Superior temporal gyrus (tissue), 1 donor: Measurements from ENCODE around the gene SLC25A41.
"Not testable (repeated sequence)": the region's sequence is repeated elsewhere in the genome, so short reads cannot be mapped to it uniquely, and the experiment has no call there.

Source experiments
- DNase-seq: peaks from one replicate; pipeline ENCODE4 v3.0.0-alpha.2; 2016; ENCODE audit errors: extremely low spot score

SLC25A41 gene

DNA sequence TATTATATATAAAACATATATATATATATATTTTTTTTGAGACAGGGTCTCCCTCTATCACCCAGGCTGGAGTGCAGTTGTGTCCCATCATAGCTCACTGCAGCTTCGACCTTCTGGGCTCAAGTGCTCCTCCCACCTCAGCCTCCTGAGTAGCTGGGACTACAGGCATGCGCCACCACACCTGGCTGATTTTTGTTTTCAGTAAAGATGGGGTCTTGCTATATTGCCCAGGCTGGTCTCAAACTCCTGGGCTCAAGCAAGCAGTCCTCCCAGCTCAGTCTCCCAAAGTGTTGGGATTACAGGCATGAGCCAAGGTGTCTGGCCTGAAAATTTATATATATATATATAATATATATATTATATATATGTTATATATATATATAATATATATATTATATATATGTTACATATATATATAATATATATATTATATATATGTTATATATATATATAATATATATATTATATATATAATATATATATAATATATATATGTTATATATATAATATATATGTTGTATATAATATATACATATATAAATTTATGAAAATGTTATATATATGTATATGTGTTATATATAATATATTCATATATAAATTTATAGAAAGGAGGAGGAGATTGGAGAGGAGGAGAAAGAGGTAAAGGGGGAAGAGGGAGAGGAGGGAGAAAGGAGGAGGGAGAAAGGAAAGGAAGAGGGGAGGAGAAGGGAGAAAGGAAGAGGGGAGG, 4.7 kb downstream of the SLC25A41 start:
- not testable (repeated sequence) for DNase-seq

DNA sequence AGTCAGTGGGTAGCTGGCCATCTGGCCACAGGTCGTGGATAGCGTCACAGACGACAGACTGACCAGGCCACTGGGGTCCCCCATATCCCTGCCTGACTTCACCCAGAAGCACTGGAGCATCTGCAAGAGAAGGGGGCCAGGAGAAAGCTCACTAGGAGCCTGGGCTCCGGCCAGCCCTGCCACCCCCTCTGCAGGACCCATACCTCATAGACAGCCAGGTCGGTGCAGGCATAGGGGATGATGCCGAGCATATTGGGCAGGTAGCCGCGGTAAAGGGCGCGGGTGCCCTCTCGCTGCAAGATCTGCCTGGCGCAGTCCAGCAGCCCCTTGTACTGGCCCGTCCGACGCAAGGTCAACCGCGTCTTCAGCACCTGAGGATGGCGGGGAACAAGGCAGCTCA, 6.4 kb downstream of the SLC25A41 start:
- no peak for DNase-seq

DNA sequence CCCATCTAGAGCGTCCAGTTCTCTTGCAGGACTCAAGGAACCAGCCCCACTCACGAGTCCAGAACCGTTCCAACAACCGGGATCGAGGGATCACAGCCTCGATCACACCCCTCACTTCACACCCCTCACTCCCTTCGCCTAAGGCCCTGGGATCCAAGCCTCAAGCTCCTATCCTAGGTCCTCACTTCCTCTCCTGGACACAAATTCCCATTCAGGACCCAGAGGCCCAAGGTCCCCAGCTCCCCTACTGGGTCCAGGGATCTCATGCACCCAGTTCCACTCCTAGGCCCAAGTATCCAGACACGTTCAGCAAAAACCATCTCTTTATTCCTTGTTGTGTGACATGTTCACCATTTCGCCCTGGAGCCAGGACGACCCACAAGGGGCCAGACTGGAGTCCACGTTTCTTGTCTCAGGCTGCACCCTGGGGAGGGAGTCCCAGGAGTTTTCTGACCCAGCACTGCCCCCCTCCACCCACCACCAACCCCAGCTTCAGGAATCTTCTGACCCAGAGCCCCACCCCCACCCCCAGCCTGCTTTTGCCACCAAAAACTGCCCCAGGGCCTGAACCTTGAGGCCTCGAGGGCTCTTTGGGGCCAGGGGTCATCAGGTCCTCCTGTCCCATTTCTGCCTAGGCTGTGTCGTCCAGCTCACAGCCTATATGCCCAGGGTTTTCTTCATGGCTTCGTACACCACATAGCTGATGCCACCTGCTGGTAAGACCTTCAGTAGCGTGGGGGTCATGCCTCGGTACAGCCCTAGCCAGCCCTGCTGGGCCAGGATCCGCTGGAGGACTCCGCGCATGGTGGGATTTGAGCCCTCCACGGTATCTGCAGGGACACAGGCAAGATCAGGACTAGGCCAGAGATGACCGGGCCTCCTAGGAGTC, 7.6 kb downstream of the SLC25A41 start:
- no peak for DNase-seq

DNA sequence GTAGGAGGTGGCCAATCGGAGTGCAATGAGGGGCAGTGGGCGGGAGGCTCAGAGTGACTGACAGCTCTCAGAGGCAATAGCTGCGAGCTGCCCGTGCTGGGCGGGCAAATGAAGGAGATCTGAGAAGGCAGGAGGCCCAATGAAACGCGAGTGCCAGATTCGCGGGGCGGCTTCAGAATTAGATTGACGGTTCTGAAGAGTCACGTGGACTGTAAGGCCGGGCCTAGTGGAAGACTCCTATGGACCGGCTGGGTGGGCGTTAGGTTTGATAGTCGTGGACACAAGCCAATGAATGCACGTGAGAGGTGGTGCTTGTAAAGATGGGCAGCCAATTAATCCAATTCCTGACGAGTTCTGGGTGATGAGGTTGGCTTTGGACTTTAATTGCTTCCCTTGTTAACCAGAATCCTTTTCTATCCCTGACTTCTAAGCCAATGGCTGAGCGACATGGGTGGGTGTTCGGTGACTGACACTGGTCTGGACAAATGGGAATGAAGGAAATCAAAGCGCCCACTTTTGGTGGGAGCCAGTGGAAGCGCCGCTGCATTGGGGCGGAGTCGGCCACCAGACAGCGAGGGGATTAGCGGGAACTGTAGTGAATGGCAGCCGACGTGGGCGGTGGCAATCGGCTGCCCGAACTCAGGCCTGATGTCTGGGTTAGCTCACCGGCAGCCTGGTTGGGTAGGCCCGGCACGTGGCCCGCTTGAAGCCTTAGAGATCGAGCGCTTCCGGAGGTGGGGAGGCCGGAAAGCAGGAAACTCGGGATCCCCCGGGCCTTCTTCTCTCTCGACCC, 8.4 kb downstream of the SLC25A41 start:
- peak; percentile 100 for DNase-seq

DNA sequence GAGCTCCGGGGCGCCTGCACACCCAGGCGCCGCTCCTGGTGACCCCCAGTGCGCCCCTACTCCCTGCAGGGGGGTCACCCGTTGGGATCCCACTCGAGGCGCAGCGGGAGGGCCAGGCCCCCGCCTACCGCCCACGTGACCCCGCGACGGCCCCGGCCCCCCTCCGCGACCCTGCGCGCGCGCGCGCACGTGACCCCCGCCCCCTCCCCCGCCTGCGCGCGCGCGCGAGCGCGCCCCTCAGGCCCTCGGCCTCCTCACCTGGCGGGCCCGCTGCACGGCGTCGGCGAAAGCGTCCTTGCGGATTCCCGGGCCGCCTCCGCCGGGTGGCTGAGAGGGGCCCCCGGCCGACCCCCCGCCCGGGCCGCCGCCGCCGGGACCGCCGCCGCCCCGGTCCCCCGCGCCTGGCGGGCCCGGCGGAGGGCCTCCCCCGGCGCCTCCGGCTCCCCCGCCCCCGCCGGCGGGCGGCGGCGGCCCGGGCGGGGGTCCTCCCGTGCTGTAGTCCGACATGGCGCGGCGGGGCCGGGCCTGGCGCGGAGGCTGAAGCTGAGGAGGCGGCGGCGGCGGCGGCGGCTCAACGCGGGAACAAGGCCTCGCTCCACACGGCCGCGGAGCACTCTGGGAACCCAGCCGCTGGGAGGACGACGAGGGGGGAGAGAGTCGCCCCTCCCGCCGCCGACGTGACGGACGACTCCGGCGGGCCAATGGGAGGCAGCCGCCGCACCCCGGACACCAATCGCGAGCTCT, 9.2 kb downstream of the SLC25A41 start, which contains the start of gene KHSRP:
KHSRP (minus strand) TSS at position 617 of the 744 bp plus-strand sequence; CDS start at position 507, 110 bp downstream.
- DNase-seq = no peak

DNA sequence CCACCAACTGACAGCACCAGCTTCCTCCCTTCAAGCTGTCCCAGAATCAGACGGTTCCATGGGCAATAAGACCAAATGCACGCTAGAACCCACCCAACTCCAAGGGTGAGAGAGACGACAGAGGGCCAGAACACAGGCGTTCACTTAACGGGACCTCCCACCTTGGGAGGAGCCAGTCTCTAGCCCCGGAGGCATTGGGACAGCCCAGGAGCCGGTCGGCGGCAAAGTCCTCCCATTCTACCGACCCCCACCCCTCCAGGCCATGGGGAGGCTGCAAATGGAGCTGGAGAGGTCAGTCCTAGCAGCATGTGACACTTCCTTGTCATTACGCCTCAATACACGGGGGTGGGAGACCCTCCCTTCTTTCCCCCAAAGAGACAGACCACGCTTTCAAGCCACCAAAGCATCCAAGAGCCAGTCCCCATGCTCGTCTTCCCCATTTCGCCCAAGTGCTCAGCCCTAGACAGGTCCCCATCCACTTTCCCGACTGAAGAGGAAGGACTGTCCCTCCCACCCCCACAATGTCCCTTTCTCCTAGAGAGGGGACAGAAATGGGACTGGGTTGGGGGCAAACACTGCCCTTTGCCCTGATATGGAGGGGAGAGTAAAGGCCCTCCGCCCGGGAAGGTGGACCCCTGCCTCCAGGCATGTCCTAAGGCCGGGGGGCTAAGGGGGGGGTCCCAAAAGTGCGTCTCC, 9.9 kb downstream of the SLC25A41 start:
- no peak for DNase-seq

DNA sequence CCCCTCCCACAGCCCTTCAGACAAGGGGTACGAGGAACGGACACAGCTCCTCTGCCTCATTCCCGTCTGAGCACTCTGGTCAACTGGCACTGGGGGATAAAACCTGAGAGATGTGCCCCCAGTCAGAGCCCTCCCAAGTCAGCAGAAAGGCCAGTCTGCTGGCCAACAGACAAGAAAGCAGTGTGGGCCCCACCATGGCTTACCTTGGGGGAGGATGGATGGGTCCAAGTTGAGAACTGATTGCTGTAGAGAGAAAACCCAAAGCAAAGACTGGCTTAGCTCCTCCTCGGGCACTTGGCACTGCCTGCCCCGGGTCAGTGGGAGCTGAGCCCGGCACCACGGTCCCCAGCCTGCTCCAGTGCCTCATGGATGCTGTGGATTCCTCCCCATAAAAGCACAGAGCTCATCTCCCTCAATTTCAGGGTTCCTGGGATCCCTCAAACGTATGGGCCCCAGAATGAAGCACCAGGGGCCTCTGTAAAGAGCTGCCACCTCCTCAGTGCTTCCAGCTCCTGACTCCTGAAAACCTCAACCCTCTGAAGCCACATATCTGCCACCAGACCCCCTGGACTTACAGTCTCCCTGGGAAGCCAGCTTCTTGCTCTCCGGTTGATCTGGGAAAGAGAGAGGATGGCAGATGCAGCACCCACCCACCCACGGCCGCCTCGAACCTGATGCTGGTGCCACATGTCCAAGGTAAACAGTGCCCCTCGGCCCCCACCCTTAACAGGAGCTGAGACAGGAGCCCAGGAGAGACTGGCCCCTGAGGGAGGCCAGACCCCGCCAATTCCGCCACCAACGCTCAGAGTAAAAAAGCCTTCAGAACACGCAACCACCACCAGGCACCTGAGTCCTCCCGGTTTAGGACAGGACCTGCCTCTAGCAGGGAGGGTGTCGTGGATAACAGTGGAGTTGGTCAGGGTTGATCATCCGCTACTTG, 12.2 kb downstream of the SLC25A41 start:
- DNase-seq = no peak

DNA sequence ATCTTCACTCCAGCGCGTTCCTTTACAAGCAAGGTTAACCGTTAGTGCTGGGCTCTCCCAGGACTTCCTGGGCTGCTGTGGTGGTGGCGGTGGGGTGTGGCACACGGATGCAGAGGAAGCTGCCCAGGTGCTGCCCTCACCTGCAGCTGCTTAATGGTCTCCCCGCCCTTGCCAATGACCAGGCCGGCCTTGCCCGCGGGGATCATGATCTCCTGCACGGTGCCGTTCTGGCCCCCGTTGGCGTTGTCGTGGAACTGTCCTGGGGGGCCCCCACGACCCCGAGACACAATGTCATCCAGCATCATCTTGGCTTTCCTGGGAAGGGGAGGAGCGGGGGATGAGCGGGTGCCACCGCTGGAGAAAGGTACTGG, 15.0 kb downstream of the SLC25A41 start:
- no peak for DNase-seq

DNA sequence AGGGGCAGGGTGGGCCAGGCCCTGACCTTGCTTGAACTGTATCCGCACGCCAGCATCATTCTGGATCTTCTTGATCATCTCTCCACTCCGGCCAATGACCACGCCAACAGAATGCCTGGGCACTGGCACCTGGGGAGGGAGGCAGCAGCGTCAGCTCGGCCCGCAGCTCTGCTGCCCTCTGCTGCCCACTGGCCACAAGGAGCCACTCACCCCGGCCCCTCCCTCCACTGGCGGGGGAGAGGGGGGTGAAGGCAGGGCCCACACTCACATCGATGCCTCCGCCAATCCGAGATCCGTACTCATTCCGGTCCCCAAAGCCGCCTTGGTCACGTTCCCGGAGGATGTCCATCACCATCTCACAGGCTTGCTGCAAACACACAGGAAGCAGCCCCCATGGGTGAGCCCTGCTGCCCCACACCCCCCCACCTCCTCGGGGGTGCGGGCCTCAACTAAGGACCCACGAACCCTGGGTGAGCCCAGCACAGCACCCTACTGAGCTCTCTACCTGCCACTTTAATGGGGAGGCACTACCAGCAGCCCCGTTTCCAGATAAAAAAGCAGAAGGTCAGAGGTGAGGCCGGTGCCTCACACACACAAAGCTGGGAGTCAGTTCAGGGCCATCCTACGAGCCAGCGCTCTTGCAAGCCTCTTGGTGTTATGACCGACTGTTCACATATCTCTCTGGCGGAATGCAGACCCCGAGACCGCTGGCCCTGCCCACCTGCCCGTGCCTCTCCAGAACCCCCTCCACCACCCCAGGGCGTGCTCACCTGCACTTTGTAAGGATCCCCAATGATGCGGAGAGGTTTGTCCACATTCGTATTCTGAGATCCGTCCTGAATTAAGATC, 15.6 kb downstream of the SLC25A41 start:
- DNase-seq = peak; percentile 58

DNA sequence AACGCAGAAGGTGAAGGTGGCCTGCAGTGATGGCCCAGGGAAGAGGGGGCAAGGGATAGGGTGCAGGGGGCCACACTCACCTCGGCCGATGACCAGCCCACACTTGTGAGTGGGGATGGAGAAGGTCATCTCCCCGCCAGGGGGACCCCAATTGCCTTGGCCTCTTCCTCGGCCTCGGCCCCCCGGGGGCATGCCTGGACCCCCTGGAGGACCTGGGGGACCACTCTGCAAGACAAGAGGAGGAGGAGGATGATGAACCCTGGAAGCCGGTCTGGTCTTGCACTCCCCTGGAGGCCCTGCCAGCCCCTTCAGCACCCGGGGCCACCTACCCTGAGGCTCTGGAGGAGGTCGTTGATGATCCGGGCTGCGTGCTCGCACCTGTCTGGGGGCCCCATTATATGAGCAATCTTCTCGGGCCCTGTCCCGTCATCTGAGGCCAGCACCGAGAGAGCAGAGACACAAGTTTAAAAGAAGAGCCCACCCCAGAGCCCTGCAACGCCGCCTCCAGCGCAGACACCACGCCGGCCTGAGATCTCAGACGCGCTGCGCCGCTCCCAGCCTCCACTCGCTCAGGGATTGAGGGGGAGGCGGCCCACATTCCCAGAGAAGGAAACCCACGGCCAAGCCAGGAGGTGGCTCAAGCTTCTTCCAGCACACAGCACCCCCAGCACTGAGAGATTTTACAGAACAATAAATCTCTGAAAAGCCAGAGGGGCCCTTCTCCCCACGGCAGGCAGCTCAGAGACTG, 16.7 kb downstream of the SLC25A41 start:
- DNase-seq = no peak

DNA sequence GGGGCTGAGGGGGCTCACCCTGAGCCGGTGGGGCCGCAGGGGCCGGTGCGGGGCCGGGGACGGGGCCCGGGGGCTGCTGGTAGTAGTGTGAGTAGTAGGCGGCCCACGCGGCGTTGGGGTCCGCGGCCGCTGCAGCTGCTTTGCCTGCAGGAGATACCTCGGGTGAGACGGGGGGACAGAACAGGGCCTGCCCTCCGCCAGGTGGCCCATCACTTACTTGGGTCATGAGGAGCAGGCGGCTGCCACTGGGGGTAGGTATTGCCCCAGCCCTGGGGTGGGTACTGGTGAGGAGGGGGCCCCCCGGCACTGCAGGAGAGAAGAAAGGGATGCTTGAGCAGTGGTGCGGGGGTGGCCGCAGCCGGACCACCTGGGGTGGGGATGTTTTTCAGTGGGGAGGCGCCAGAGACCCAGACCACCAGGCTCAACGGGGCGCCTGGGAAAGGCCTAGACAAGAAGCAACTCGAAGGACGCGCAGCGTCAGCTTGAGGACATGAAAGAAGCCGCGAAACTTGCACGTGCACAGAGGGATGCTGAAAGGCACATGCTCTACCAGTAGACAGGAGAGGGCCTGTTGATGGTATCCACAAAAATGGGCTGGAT, 17.9 kb downstream of the SLC25A41 start:
- no peak for DNase-seq

DNA sequence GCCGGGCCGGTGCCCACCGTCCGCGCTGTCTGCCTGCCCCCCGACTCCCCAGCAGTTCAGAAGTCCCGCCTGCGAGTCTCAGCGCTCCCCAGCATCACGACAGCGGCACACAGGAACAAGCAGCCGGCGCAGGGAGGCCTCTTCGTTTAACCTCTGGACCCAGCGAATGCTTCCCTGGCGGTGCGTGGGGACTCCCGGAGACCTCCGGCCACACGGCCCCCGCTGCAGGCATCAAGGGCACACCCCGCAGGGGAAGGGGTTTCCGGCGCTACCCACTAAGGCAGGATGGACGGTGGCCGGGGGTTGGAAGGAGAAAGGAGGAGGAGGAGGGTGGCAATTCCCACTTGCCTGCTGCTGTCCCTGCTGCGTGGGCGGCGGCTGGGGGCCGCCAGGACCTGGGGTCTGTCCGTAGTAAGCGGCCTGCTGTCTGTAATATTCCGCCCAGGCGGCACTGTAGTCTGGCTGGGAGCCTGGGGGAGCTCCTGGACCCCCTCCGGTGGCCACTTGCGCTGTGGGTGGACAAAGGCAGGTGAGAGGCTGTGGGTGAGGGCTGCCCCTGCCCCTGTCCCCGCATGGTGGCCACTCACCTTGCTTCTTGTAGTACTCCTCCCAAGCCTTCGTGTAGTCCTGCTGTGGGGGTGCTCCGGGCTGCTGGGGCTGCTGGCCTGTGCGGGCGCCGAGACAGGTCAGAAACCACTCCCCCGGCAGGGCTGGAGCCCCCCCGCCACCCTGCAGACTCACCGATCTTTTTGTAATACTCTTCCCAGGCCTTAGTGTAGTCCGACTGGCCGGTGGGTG, 18.6 kb downstream of the SLC25A41 start:
- no peak for DNase-seq

DNA sequence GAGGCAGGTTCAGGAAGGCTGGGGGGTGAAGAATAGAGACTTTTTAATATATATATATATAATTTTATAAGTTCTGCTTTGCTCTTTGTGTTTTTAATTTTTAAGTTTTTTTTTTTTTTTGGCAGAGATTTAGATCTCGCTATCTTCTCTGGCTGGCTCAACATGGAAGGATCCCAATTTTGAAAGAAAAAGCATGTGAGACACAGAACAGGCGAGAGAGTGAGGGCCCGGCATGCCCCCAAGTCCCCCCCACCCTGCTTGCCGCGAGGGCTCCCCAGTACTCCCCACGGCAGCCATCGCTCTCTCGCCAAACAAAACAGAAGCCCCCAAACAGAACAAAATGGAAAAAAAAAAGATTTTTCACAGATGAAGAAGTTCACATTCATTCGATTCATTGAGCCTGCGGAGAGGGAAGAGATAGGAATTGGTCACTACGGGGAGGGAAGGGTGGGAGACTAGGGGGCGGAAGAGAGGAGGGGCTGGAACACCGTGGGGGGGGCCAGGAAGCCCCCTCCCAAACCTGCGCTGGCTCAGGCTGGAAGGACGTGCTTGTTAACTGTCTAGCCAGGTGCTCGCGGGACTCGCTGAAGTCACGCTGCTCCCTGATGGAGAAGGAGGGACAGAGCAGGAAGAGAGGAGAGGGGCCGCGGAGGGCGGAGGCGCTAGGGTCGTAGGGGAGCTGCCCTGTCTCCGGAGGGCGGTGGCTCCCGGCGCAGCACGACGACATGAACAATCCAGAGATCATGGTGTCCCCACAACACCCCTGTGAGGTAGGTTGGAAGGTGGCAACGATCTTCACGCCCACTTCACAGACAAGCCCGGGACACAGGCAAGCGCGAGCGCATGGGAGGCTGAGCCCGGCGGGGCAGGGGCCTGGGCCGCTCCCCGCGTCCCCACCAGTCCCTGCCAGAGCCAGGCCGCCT, 19.6 kb downstream of the SLC25A41 start:
- DNase-seq = no peak

DNA sequence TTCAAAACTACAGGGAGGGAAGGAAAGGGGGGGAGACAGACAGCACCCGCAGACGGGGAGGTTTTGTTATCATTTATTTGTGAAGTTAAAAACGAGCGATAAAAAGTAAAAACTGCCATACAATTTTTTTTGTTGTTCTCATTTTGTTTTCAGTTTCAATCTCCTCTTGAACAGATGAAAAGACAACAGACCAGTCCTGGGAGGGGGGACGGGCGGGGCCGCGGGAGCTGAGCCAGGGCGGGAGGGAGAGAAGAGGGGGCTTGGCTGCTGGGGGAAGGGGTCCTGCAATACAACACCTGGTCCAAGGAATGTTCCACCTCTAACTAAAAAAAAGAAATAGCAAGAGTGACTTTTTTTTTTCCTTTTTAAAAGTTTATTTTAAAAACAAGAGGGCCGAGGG, 20.3 kb downstream of the SLC25A41 start:
- no peak for DNase-seq

DNA sequence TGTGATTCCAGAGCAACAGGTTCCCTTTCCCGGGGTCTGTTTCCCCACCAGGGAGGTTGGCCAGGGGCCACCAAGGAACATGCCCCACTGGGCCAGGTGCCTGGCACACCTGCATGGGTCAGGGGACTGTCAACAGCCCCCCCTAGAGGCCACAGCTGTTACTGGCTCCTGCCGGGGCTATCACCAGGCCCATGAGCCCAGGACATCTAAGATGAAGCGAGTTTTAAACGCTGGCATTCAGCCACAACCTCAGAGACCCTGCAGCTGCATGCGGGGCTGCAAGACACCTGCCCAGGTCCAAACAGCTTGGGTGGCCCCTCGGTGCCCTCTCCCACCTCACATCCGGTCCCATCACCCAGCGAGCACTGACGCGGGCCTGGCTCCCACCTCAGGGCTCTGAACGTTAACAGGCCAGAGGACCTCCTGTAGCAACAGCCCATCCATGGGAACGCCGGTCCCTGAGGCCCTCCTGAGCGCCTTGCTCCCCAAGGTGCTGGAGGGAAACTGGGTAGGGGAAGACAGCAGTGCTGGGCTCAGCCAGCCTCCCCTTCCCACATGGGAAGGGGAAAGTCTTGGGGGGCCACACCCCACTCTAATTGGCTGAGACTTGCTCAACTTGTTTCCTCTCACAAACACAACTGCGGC, 21.0 kb downstream of the SLC25A41 start:
- no peak for DNase-seq
